DOHH2 (cell line): Measurements from ENCODE around the gene TOR1AIP2.

ENCODE experiments used
- EZH2phosphoT487 ChIP-seq: fragments of 200-600 bp; sonication (generic); IDR thresholded peaks from 2 replicates; pipeline ENCODE4 v1.6.1; 2017; ENCODE audit warnings: borderline replicate concordance, mild to moderate bottlenecking, antibody characterized with exemption, low read length, moderate library complexity, mixed read lengths
- TF ChIP-seq, protein P1 (sequence below): fragments of 200-600 bp; sonication (generic); IDR thresholded peaks from one replicate; pipeline ENCODE4 v1.5.1; 2014; ENCODE audit warnings: antibody characterized with exemption, mild to moderate bottlenecking, low read depth, low read length; ENCODE audit not compliant: poor library complexity, severe bottlenecking

DNA sequence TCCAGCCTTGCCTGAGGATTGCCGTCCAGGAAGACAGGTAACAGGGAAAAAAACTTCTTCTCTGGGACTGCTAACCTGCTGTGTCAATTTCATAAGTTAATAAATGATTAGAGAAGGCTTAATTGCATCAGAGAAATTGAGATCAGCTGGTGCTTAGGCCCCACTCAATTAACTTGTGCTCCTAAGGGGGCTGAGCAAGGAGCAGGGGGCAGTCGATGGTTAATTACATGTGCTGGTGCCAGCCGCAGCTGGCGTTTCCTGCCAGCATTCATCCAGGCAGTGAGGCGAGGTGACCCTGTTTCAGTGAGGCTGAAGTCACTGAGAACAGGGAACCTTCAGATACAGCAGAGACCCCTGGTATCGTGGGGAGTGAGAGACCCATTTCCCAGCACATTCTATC lies 74.5 kb downstream of the TOR1AIP2 start:
- TF ChIP-seq, protein P1, sequence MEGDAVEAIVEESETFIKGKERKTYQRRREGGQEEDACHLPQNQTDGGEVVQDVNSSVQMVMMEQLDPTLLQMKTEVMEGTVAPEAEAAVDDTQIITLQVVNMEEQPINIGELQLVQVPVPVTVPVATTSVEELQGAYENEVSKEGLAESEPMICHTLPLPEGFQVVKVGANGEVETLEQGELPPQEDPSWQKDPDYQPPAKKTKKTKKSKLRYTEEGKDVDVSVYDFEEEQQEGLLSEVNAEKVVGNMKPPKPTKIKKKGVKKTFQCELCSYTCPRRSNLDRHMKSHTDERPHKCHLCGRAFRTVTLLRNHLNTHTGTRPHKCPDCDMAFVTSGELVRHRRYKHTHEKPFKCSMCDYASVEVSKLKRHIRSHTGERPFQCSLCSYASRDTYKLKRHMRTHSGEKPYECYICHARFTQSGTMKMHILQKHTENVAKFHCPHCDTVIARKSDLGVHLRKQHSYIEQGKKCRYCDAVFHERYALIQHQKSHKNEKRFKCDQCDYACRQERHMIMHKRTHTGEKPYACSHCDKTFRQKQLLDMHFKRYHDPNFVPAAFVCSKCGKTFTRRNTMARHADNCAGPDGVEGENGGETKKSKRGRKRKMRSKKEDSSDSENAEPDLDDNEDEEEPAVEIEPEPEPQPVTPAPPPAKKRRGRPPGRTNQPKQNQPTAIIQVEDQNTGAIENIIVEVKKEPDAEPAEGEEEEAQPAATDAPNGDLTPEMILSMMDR, result no peak
- no peak for TF ChIP-seq EZH2phosphoT487
